22Rv1 (cell line): ENCODE data around the gene TMEM18.

ENCODE experiments used
- CTCF ChIP-seq: fragments of 450-650 bp; IDR thresholded peaks from 2 replicates; pipeline ENCODE4 v1.5.1; 2017; ENCODE audit warnings: mild to moderate bottlenecking
- ZFX ChIP-seq: fragments of 450-650 bp; IDR thresholded peaks from 2 replicates; pipeline ENCODE4 v1.6.1; 2017; ENCODE audit warnings: antibody characterized with exemption, borderline replicate concordance

GRCh38 chr2:675051-675450, 2.2 kb downstream of the TMEM18 start:
- TF ChIP-seq CTCF, result no peak
- TF ChIP-seq ZFX, result no peak
